GM23338 (cell line): Measurements from ENCODE around the gene RBBP7. TPM values are rescaled to one million over a fixed set of nuclear protein-coding genes. Genes with fewer than 3 reads are reported as not detected.

Experiments used
- ATAC-seq: fragments of 200-7000 bp; cut with Tn5 transposase; 3 replicates; pipeline ENCODE4 v1.9.1; 2020
- DNase-seq: peaks from one replicate; pipeline ENCODE4 v3.0.0-alpha.2; 2015; ENCODE audit warnings: low spot score
- H2AFZ ChIP-seq: fragments of 200-600 bp; sonication (generic); 2 replicates; pipeline ENCODE4 v1.8.0; 2016; ENCODE audit warnings: antibody characterized with exemption, mild to moderate bottlenecking, moderate library complexity
- H3F3A ChIP-seq: fragments of 200-600 bp; sonication (generic); replicated peaks from 2 replicates; pipeline ENCODE4 v1.8.0; 2017; ENCODE audit warnings: antibody characterized with exemption, mixed run types, low read depth
- H3K27ac ChIP-seq: fragments of 200-600 bp; sonication (generic); 2 replicates; pipeline ENCODE4 v1.6.1; 2016; ENCODE audit warnings: low read depth
- H3K27me3 ChIP-seq: fragments of 200-600 bp; sonication (generic); 2 replicates; pipeline ENCODE4 v1.8.0; 2016; ENCODE audit warnings: mild to moderate bottlenecking, mixed run types, moderate library complexity; ENCODE audit not compliant: insufficient read depth
- H3K36me3 ChIP-seq: fragments of 200-600 bp; sonication (generic); 2 replicates; pipeline ENCODE4 v1.8.0; 2016; ENCODE audit warnings: mild to moderate bottlenecking; ENCODE audit not compliant: insufficient read depth
- H3K4me1 ChIP-seq: fragments of 200-600 bp; sonication (generic); 2 replicates; pipeline ENCODE4 v1.8.0; 2016; ENCODE audit warnings: mild to moderate bottlenecking, moderate library complexity; ENCODE audit not compliant: insufficient read depth
- H3K4me2 ChIP-seq: fragments of 200-600 bp; sonication (generic); 2 replicates; pipeline ENCODE4 v1.7.1; 2017; ENCODE audit warnings: mixed run types
- H3K4me3 ChIP-seq: fragments of 200-600 bp; sonication (generic); 2 replicates; pipeline ENCODE4 v1.6.1; 2016; ENCODE audit warnings: mixed run types
- H3K79me2 ChIP-seq: fragments of 200-600 bp; sonication (generic); replicated peaks from 2 replicates; pipeline ENCODE4 v1.8.0; 2017; ENCODE audit warnings: mild to moderate bottlenecking; ENCODE audit not compliant: insufficient read depth
- H3K9me2 ChIP-seq: fragments of 200-600 bp; sonication (generic); 2 replicates; pipeline ENCODE4 v1.8.0; 2017; ENCODE audit not compliant: insufficient read depth
- H4K20me1 ChIP-seq: fragments of 200-600 bp; sonication (generic); replicated peaks from 2 replicates; pipeline ENCODE4 v1.8.0; 2017; ENCODE audit warnings: mild to moderate bottlenecking; ENCODE audit not compliant: insufficient read depth
- H3K27ac Mint-ChIP-seq: 2 replicates; pipeline ENCODE4 v1.8.0; 2020; ENCODE audit warnings: inconsistent platforms, mild to moderate bottlenecking, moderate library complexity, mixed read lengths
- H3K27me3 Mint-ChIP-seq: 3 replicates; pipeline ENCODE4 v1.8.0; 2022; ENCODE audit warnings: low read depth, mild to moderate bottlenecking, moderate library complexity, mixed read lengths, inconsistent platforms; ENCODE audit not compliant: insufficient read depth, poor library complexity
- H3K36me3 Mint-ChIP-seq: 3 replicates; pipeline ENCODE4 v1.8.0; 2021; ENCODE audit warnings: low read depth, mild to moderate bottlenecking, inconsistent platforms, moderate library complexity, mixed read lengths
- H3K4me1 Mint-ChIP-seq: 3 replicates; pipeline ENCODE4 v1.8.0; 2020; ENCODE audit warnings: mild to moderate bottlenecking, inconsistent platforms, mixed read lengths
- H3K4me3 Mint-ChIP-seq: 3 replicates; pipeline ENCODE4 v1.8.0; 2021; ENCODE audit warnings: moderate library complexity, mild to moderate bottlenecking, inconsistent platforms, mixed read lengths
- H3K9me3 Mint-ChIP-seq: 3 replicates; pipeline ENCODE4 v1.8.0; 2020; ENCODE audit warnings: moderate library complexity, mild to moderate bottlenecking, inconsistent platforms, mixed read lengths
- CREB1 ChIP-seq: fragments of 250-450 bp; sonication (Bioruptor Pico); IDR thresholded peaks from 2 replicates; pipeline ENCODE4 v1.5.0; 2020; ENCODE audit warnings: low read depth, mild to moderate bottlenecking, moderate library complexity
- ETS1 ChIP-seq: IDR thresholded peaks from 2 replicates; pipeline ENCODE4 v1.6.1; 2016; ENCODE audit warnings: antibody characterized with exemption
- EZH2 ChIP-seq: fragments of 200-600 bp; sonication (generic); IDR thresholded peaks from one replicate; pipeline ENCODE4 v1.8.0; 2017; ENCODE audit warnings: antibody characterized with exemption, mild to moderate bottlenecking, low read depth; ENCODE audit not compliant: unreplicated experiment
- EZH2phosphoT487 ChIP-seq: fragments of 200-600 bp; sonication (generic); IDR thresholded peaks from one replicate; pipeline ENCODE4 v1.8.1; 2018; ENCODE audit warnings: antibody characterized with exemption; ENCODE audit not compliant: unreplicated experiment
- JUNB ChIP-seq: IDR thresholded peaks from one replicate; pipeline ENCODE4 v1.6.1; 2016; ENCODE audit warnings: antibody characterized with exemption; ENCODE audit not compliant: unreplicated experiment
- NANOG ChIP-seq: IDR thresholded peaks from 2 replicates; pipeline ENCODE4 v1.6.1; 2016; ENCODE audit warnings: antibody characterized with exemption, borderline replicate concordance
- POLR2AphosphoS5 ChIP-seq: IDR thresholded peaks from 2 replicates; pipeline ENCODE4 v1.6.1; 2016; ENCODE audit warnings: antibody characterized with exemption, low read depth
- STAT1 ChIP-seq: IDR thresholded peaks from one replicate; pipeline ENCODE4 v1.6.1; 2016; ENCODE audit warnings: antibody characterized with exemption; ENCODE audit not compliant: unreplicated experiment
- ZNF114 ChIP-seq: fragments of 250-450 bp; sonication (Bioruptor Pico); IDR thresholded peaks from 2 replicates; pipeline ENCODE4 v1.5.0; 2020; ENCODE audit warnings: mild to moderate bottlenecking, moderate library complexity
- ZNF331 ChIP-seq: fragments of 250-450 bp; sonication (Bioruptor Pico); IDR thresholded peaks from 2 replicates; pipeline ENCODE4 v1.5.0; 2020; ENCODE audit warnings: low read depth, mild to moderate bottlenecking, moderate library complexity
- polyA plus RNA-seq: library from polyadenylated mRNA; unstranded; fragments of >200 nt; fragmentation: Nextera tagmentation; extraction: Ambion mirVana; gene quantifications from 2 replicates; pipeline ENCODE4 v1.2.1, GENCODE V29; 2016
- total RNA-seq: library from RNA; depleted of rRNA; stranded (reverse); fragments of >200 nt; shearing (Covaris generic); gene quantifications from 2 replicates; pipeline ENCODE4 v1.2.3, GENCODE V29; 2014
- TF ChIP-seq, protein P1 (sequence below), 2 experiments: fragments of 200-600 bp in 1 of 2; sonication (generic) in 1 of 2; conservative IDR thresholded peaks; 2 replicates each; pipeline versions ENCODE4 v1.5.1 to v1.6.1; 2016 to 2017; ENCODE audit warnings: antibody characterized with exemption in 2 of 2, low read depth in 2 of 2, mild to moderate bottlenecking in 2 of 2, moderate library complexity in 1 of 2
- TF ChIP-seq, protein P2 (sequence below): fragments of 250-450 bp; sonication (Bioruptor Pico); IDR thresholded peaks from 2 replicates; pipeline ENCODE4 v1.5.0; 2020; ENCODE audit warnings: mild to moderate bottlenecking, moderate library complexity
- TF ChIP-seq, protein P3 (sequence below): IDR thresholded peaks from one replicate; pipeline ENCODE4 v1.6.1; 2018; ENCODE audit warnings: antibody characterized with exemption; ENCODE audit not compliant: unreplicated experiment

RBBP7 gene
- total and polyA plus RNA-seq, 2 experiments from 2014 or later: 111 to 167 TPM

DNA sequence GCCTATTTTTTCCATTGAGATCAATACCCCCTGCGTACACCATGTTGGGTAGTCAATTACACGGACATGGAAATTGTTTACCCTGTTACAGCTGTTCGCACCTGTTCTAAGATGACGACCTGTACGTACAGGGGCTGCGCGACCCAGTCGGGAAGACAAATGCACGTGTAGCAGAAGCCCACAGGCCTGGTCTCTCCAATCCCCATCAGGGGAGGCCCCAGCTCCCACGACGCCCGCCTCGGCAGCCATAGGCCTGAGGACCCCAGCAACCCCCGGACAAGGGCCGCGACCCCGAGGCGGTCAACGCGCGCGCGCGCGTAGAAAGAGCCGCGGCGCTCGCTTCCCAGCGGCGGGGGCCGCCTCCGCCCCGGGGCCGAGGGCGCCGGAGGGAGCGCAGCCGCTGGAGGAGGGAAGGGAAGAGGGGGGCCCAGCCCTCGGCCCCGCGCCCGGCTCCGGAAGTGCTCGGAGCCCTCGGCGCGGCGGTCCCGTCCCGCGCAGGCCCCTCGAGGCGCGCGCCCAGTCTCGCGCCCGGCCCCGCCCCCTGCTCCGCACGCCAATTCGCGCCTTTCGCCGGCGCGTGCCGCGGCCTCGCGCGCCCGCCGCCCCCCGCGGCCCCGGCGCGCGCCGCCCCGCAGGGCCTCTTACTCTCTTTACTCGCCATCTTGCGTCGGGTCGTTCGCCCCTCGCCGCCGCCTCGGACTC, 618 bp downstream of the RBBP7 start:
- Mint-ChIP-seq H3K4me1 (peaks cover 29% of the 10 kb centered on the region), H3K9me3 (no peaks in the 10 kb centered on the region)
- no peak overlapping the region for H2AFZ ChIP-seq

More for the DNA sequence above, 618 bp downstream of the RBBP7 start:
- H3F3A ChIP-seq: no peaks in the 10 kb centered on the region
- peaks cover 11% of the 10 kb centered on the region for H3K4me1 ChIP-seq
- H3K27ac ChIP-seq: peak overlapping the region; percentile 97
- H3K36me3 ChIP-seq: peaks cover 9% of the 10 kb centered on the region; the same call in 1 of the 2 replicates
- TF ChIP-seq ZNF114: no peak
- no peak for TF ChIP-seq EZH2phosphoT487
- TF ChIP-seq, protein P1, sequence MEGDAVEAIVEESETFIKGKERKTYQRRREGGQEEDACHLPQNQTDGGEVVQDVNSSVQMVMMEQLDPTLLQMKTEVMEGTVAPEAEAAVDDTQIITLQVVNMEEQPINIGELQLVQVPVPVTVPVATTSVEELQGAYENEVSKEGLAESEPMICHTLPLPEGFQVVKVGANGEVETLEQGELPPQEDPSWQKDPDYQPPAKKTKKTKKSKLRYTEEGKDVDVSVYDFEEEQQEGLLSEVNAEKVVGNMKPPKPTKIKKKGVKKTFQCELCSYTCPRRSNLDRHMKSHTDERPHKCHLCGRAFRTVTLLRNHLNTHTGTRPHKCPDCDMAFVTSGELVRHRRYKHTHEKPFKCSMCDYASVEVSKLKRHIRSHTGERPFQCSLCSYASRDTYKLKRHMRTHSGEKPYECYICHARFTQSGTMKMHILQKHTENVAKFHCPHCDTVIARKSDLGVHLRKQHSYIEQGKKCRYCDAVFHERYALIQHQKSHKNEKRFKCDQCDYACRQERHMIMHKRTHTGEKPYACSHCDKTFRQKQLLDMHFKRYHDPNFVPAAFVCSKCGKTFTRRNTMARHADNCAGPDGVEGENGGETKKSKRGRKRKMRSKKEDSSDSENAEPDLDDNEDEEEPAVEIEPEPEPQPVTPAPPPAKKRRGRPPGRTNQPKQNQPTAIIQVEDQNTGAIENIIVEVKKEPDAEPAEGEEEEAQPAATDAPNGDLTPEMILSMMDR (conservative IDR thresholded peaks at IDR 0.05; ENCODE audit: low read depth in 2 of 2): no peak
- TF ChIP-seq JUNB: no peak
- no peak for TF ChIP-seq CREB1 (CRISPR knock-in tag)
- TF ChIP-seq, protein P2, sequence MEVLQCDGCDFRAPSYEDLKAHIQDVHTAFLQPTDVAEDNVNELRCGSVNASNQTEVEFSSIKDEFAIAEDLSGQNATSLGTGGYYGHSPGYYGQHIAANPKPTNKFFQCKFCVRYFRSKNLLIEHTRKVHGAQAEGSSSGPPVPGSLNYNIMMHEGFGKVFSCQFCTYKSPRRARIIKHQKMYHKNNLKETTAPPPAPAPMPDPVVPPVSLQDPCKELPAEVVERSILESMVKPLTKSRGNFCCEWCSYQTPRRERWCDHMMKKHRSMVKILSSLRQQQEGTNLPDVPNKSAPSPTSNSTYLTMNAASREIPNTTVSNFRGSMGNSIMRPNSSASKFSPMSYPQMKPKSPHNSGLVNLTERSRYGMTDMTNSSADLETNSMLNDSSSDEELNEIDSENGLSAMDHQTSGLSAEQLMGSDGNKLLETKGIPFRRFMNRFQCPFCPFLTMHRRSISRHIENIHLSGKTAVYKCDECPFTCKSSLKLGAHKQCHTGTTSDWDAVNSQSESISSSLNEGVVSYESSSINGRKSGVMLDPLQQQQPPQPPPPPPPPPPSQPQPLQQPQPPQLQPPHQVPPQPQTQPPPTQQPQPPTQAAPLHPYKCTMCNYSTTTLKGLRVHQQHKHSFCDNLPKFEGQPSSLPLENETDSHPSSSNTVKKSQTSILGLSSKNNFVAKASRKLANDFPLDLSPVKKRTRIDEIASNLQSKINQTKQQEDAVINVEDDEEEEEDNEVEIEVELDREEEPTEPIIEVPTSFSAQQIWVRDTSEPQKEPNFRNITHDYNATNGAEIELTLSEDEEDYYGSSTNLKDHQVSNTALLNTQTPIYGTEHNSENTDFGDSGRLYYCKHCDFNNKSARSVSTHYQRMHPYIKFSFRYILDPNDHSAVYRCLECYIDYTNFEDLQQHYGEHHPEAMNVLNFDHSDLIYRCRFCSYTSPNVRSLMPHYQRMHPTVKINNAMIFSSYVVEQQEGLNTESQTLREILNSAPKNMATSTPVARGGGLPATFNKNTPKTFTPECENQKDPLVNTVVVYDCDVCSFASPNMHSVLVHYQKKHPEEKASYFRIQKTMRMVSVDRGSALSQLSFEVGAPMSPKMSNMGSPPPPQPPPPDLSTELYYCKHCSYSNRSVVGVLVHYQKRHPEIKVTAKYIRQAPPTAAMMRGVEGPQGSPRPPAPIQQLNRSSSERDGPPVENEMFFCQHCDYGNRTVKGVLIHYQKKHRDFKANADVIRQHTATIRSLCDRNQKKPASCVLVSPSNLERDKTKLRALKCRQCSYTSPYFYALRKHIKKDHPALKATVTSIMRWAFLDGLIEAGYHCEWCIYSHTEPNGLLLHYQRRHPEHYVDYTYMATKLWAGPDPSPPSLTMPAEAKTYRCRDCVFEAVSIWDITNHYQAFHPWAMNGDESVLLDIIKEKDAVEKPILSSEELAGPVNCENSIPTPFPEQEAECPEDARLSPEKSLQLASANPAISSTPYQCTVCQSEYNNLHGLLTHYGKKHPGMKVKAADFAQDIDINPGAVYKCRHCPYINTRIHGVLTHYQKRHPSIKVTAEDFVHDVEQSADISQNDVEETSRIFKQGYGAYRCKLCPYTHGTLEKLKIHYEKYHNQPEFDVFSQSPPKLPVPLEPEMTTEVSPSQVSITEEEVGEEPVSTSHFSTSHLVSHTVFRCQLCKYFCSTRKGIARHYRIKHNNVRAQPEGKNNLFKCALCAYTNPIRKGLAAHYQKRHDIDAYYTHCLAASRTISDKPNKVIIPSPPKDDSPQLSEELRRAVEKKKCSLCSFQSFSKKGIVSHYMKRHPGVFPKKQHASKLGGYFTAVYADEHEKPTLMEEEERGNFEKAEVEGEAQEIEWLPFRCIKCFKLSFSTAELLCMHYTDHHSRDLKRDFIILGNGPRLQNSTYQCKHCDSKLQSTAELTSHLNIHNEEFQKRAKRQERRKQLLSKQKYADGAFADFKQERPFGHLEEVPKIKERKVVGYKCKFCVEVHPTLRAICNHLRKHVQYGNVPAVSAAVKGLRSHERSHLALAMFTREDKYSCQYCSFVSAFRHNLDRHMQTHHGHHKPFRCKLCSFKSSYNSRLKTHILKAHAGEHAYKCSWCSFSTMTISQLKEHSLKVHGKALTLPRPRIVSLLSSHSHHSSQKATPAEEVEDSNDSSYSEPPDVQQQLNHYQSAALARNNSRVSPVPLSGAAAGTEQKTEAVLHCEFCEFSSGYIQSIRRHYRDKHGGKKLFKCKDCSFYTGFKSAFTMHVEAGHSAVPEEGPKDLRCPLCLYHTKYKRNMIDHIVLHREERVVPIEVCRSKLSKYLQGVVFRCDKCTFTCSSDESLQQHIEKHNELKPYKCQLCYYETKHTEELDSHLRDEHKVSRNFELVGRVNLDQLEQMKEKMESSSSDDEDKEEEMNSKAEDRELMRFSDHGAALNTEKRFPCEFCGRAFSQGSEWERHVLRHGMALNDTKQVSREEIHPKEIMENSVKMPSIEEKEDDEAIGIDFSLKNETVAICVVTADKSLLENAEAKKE (CRISPR knock-in tag): no peak
- TF ChIP-seq ETS1: no peak
- TF ChIP-seq ZNF331 (CRISPR knock-in tag): no peak
- no peak for TF ChIP-seq EZH2
- TF ChIP-seq, protein P3, sequence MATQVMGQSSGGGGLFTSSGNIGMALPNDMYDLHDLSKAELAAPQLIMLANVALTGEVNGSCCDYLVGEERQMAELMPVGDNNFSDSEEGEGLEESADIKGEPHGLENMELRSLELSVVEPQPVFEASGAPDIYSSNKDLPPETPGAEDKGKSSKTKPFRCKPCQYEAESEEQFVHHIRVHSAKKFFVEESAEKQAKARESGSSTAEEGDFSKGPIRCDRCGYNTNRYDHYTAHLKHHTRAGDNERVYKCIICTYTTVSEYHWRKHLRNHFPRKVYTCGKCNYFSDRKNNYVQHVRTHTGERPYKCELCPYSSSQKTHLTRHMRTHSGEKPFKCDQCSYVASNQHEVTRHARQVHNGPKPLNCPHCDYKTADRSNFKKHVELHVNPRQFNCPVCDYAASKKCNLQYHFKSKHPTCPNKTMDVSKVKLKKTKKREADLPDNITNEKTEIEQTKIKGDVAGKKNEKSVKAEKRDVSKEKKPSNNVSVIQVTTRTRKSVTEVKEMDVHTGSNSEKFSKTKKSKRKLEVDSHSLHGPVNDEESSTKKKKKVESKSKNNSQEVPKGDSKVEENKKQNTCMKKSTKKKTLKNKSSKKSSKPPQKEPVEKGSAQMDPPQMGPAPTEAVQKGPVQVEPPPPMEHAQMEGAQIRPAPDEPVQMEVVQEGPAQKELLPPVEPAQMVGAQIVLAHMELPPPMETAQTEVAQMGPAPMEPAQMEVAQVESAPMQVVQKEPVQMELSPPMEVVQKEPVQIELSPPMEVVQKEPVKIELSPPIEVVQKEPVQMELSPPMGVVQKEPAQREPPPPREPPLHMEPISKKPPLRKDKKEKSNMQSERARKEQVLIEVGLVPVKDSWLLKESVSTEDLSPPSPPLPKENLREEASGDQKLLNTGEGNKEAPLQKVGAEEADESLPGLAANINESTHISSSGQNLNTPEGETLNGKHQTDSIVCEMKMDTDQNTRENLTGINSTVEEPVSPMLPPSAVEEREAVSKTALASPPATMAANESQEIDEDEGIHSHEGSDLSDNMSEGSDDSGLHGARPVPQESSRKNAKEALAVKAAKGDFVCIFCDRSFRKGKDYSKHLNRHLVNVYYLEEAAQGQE: no peak
- no peak for TF ChIP-seq STAT1
- TF ChIP-seq NANOG: no peak
- no peak for TF ChIP-seq POLR2AphosphoS5
- no peaks in the 10 kb centered on the region for H3K27me3 ChIP-seq
- H3K9me2 ChIP-seq: no peaks in the 10 kb centered on the region
- Mint-ChIP-seq H3K36me3 (peaks cover 34% of the 10 kb centered on the region), H3K4me3 (peak overlapping the region; percentile 93), H3K27me3 (peaks cover 6% of the 10 kb centered on the region), H3K27ac (peak overlapping the region; percentile 99)
- peak overlapping the region; percentile 87 for H3K4me2 ChIP-seq
- H4K20me1 ChIP-seq: peaks cover 27% of the 10 kb centered on the region
- H3K79me2 ChIP-seq: peaks cover 50% of the 10 kb centered on the region
- DNase-seq (peak; percentile 60), ATAC-seq (peak; percentile 55)
- H3K4me3 ChIP-seq: peak overlapping the region; percentile 79
